ENCODE measurements around the gene CNN1. TPM values are rescaled to one million over a fixed set of nuclear protein-coding genes. Genes with fewer than 3 reads are reported as not detected.

Gene CNN1
- total RNA-seq, 2 donors from 2014 or later: 426 to 525 TPM

GRCh38 chr19:11541238-11541637 is 2.6 kb downstream of the CNN1 start:
- H3K4me3 ChIP-seq: no peak overlapping the region
- peak overlapping the region; percentile 71 to 78 for H3K27ac ChIP-seq
- intact Hi-C loops (cut with DNase I): no loop called here
- DNase-seq (ENCODE audit: low spot score): no peak
- no peaks in the 10 kb centered on the region for H3K36me3 ChIP-seq
- TF ChIP-seq, protein P1, sequence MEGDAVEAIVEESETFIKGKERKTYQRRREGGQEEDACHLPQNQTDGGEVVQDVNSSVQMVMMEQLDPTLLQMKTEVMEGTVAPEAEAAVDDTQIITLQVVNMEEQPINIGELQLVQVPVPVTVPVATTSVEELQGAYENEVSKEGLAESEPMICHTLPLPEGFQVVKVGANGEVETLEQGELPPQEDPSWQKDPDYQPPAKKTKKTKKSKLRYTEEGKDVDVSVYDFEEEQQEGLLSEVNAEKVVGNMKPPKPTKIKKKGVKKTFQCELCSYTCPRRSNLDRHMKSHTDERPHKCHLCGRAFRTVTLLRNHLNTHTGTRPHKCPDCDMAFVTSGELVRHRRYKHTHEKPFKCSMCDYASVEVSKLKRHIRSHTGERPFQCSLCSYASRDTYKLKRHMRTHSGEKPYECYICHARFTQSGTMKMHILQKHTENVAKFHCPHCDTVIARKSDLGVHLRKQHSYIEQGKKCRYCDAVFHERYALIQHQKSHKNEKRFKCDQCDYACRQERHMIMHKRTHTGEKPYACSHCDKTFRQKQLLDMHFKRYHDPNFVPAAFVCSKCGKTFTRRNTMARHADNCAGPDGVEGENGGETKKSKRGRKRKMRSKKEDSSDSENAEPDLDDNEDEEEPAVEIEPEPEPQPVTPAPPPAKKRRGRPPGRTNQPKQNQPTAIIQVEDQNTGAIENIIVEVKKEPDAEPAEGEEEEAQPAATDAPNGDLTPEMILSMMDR (IDR thresholded peaks at IDR 0.05): no peak
- WGBS: 74% methylated on average over 3 of the region's 3 CpGs
- no peaks in the 10 kb centered on the region for H3K9me3 ChIP-seq
- H3K4me1 ChIP-seq (replicated peaks): no peaks in the 10 kb centered on the region
- peaks cover 3% of the 10 kb centered on the region for H3K27me3 ChIP-seq (replicated peaks; ENCODE audit: insufficient read depth)

DNA sequence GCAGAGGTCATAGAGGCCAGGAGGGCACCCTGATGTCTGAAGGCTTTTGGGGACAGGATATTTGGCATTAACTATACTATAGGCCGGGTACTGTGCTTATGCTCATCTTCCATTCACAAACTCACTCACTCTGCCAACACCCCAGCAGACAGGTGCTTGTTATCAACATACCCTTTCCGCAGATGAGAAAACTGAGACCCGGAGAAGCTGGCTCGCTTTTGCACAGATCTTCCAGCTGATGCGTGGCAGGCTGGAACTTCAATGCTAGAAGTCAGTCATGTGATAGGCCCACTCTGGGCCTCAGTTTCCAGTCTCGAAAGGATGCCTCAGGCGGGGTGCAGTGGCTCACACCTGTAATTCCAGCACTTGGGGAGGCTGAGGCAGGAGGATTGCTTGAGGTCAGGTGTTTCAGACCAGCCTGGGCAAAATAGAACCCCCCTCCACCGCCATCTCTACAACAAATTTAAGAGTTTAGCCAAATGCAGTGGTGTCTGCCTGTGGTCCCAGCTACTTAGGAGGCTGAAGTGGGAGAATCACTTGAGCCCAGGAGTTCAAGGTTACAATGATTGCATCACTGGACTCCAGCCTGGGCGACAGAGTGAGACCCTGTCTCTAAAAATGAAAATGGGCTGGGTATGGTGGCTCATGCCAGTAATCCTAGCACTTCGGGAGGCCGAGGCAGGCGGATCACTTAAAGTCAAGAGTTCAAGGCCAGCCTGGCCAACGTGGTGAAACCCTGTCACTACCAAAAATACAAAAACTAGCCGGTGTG is 9.5 kb downstream of the CNN1 start:
- Histone ChIP-seq H3K27ac (no peak overlapping the region), H3K9me3 (no peaks in the 10 kb centered on the region), H3K4me3 (no peak overlapping the region), H3K4me1 (replicated peaks) (no peaks in the 10 kb centered on the region), H3K27me3 (replicated peaks; ENCODE audit: insufficient read depth) (no peaks in the 10 kb centered on the region), H3K36me3 (peaks cover 0 to 5% of the 10 kb centered on the region in 2 donors)
- WGBS: 96% methylated on average over 14 of the region's 14 CpGs
- TF ChIP-seq POLR2AphosphoS5 (IDR thresholded peaks at IDR 0.05) (no peak), POLR2A (IDR thresholded peaks at IDR 0.05) (no peak)
- TF ChIP-seq, protein P1 (IDR thresholded peaks at IDR 0.05): no peak
- DNase-seq (ENCODE audit: low spot score): no peak
- intact Hi-C loops (cut with DNase I): no loop called here

- no peak for DNase-seq (ENCODE audit: low spot score)
- no peak overlapping the region for H3K4me3 ChIP-seq
- 88% methylated on average over 22 of the region's 24 CpGs for WGBS
- no peak overlapping the region for H3K27ac ChIP-seq
- H3K4me1 ChIP-seq (replicated peaks): no peaks in the 10 kb centered on the region
- intact Hi-C loops (cut with DNase I): no loop called here
- H3K36me3 ChIP-seq: peaks cover 3 to 6% of the 10 kb centered on the region in 2 donors
- no peaks in the 10 kb centered on the region for H3K9me3 ChIP-seq
- no peaks in the 10 kb centered on the region for H3K27me3 ChIP-seq (replicated peaks; ENCODE audit: insufficient read depth)
- TF ChIP-seq, protein P1 (IDR thresholded peaks at IDR 0.05): no peak
- TF ChIP-seq POLR2A (IDR thresholded peaks at IDR 0.05) (no peak), POLR2AphosphoS5 (IDR thresholded peaks at IDR 0.05) (no peak)
Observed at GRCh38 chr19:11549386-11549953, 10.8 kb downstream of the CNN1 start.

- Histone ChIP-seq H3K27me3 (replicated peaks; ENCODE audit: insufficient read depth) (no peaks in the 10 kb centered on the region), H3K4me3 (no peak overlapping the region), H3K4me1 (replicated peaks) (no peaks in the 10 kb centered on the region), H3K27ac (no peak overlapping the region), H3K36me3 (peaks cover 3 to 6% of the 10 kb centered on the region in 2 donors), H3K9me3 (no peaks in the 10 kb centered on the region)
- DNase-seq (ENCODE audit: low spot score): no peak
- intact Hi-C loops (cut with DNase I): no loop called here
- TF ChIP-seq, protein P1 (IDR thresholded peaks at IDR 0.05): no peak
- TF ChIP-seq POLR2AphosphoS5 (IDR thresholded peaks at IDR 0.05): no peak
- TF ChIP-seq POLR2A (IDR thresholded peaks at IDR 0.05): no peak
- WGBS: 82% methylated on average over 8 of the region's 8 CpGs
Observed at GRCh38 chr19:11550265-11550664, 11.6 kb downstream of the CNN1 start.
